HCT116 (cell line): ENCODE results near the gene POLN. TPM values are rescaled to one million over a fixed set of nuclear protein-coding genes. Genes with fewer than 3 reads are reported as not detected.

Source experiments
- ATAC-seq: fragments of 200-7000 bp; cut with Tn5 transposase; 2 replicates; pipeline ENCODE4 v1.9.1; 2020; ENCODE audit warnings: mild to moderate bottlenecking, moderate library complexity
- BruUV-seq: library from RNA; stranded (reverse); fragments of 400-500 nt; replicated peaks from 2 replicates; lab custom pipeline; 2021; lab: Mats Ljungman, UMichigan
- CTCF ChIA-PET: fragments of 300-600 bp; sonication (Branson Sonifier 250); formaldehyde crosslinking; loops from one replicate; lab custom pipeline; 2021; ENCODE audit warnings: antibody characterized with exemption; lab: Charles Lee
- POLR2A ChIA-PET: fragments of 300-600, 350-600 bp; sonication (Branson Sonifier 250); formaldehyde crosslinking; loops from one replicate; lab custom pipeline; 2021; ENCODE audit warnings: antibody characterized with exemption; lab: Charles Lee
- RAD21 ChIA-PET, 2 experiments: fragments of 300-600 bp; sonication (Branson Sonifier 250); formaldehyde crosslinking; loops; one replicate each; lab custom pipeline; 2023; ENCODE audit warnings: low total read pairs in 2 of 2; ENCODE audit not compliant: uncharacterized antibody in 2 of 2, unreplicated experiment in 2 of 2, low non-redundant PET in 1 of 2; lab: Charles Lee
- DNase-seq: peaks from one replicate; pipeline ENCODE4 v3.0.0-alpha.2; 2010; ENCODE audit warnings: low read depth, low spot score
- H2AFZ ChIP-seq: fragments of 200-600 bp; shearing (Covaris generic), sonication (generic); 2 replicates; pipeline ENCODE4 v1.6.1; 2017; ENCODE audit warnings: low read depth, mixed run types, mixed read lengths, antibody characterized with exemption, low read length; ENCODE audit not compliant: poor library complexity, severe bottlenecking
- H3K27ac ChIP-seq: 2 replicates; pipeline ENCODE4 v1.5.1; 2012; ENCODE audit warnings: low read depth, low read length
- H3K27me3 ChIP-seq: fragments of 200-600 bp; sonication (generic); 2 replicates; pipeline ENCODE4 v1.6.1; 2016; ENCODE audit warnings: mixed run types, low read length, mixed read lengths; ENCODE audit not compliant: insufficient read depth
- H3K36me3 ChIP-seq, 2 experiments: fragments of 200-500 bp in 1 of 2; fragments of 200-600 bp in 1 of 2; sonication (Bioruptor generic) in 1 of 2; sonication (generic) in 1 of 2; 2 replicates each; pipeline versions ENCODE4 v1.5.1 to v1.6.1; 2014 to 2016; ENCODE audit warnings: low read length in 2 of 2, inconsistent platforms in 1 of 2, mixed read lengths in 1 of 2, mixed run types in 1 of 2; ENCODE audit not compliant: insufficient read depth in 2 of 2, control insufficient read depth in 1 of 2
- H3K4me1 ChIP-seq, 2 experiments: fragments of 200-600 bp in 1 of 2; sonication (generic) in 1 of 2; 2 replicates each; pipeline versions ENCODE4 v1.5.1 to v1.6.1; 2012 to 2017; ENCODE audit warnings: low read length in 2 of 2, inconsistent platforms in 1 of 2, mild to moderate bottlenecking in 1 of 2, mixed read lengths in 1 of 2, mixed run types in 1 of 2, moderate library complexity in 1 of 2; ENCODE audit not compliant: insufficient read depth in 2 of 2, control insufficient read depth in 1 of 2
- H3K4me2 ChIP-seq: fragments of 200-600 bp; sonication (generic); 2 replicates; pipeline ENCODE4 v1.6.1; 2017; ENCODE audit warnings: mixed run types, low read length, mixed read lengths
- H3K4me3 ChIP-seq, 2 experiments: fragments of 200-600 bp in 1 of 2; sonication (generic) in 1 of 2; replicated peaks in 1 of 2; 2 replicates each; pipeline ENCODE4 v1.5.1; 2011 to 2016; ENCODE audit warnings: low read length in 2 of 2, control low read depth in 1 of 2, low read depth in 1 of 2, mild to moderate bottlenecking in 1 of 2, mixed read lengths in 1 of 2, mixed run types in 1 of 2
- H3K79me2 ChIP-seq: fragments of 200-600 bp; sonication (generic); 2 replicates; pipeline ENCODE4 v1.6.1; 2017; ENCODE audit warnings: mild to moderate bottlenecking, mixed run types, low read length, moderate library complexity, mixed read lengths; ENCODE audit not compliant: insufficient read depth
- H3K9ac ChIP-seq: fragments of 200-600 bp; sonication (generic); 2 replicates; pipeline ENCODE4 v1.6.1; 2016; ENCODE audit warnings: low read length, mixed read lengths
- H3K9me2 ChIP-seq: fragments of 200-600 bp; sonication (generic), shearing (Covaris generic); 2 replicates; pipeline ENCODE4 v1.6.1; 2017; ENCODE audit warnings: mixed run types, mild to moderate bottlenecking, moderate library complexity; ENCODE audit not compliant: insufficient read depth
- H3K9me3 ChIP-seq, 2 experiments: fragments of 200-500 bp in 1 of 2; fragments of 200-600 bp in 1 of 2; sonication (Bioruptor generic) in 1 of 2; sonication (generic) in 1 of 2; 2 replicates each; pipeline ENCODE4 v1.6.1; 2014 to 2017; ENCODE audit warnings: low read length in 2 of 2, mixed read lengths in 2 of 2, inconsistent platforms in 1 of 2, low read depth in 1 of 2, mild to moderate bottlenecking in 1 of 2, mixed run types in 1 of 2, moderate library complexity in 1 of 2; ENCODE audit not compliant: control insufficient read depth in 1 of 2, insufficient read depth in 1 of 2
- H4K20me1 ChIP-seq: fragments of 200-600 bp; sonication (generic), shearing (Covaris generic); 2 replicates; pipeline ENCODE4 v1.6.1; 2017; ENCODE audit warnings: mixed run types, mild to moderate bottlenecking, moderate library complexity; ENCODE audit not compliant: insufficient read depth
- ATF3 ChIP-seq: IDR thresholded peaks from 2 replicates; pipeline ENCODE4 v1.6.1; 2012
- CBX3 ChIP-seq: IDR thresholded peaks from 2 replicates; pipeline ENCODE4 v1.6.1; 2012; ENCODE audit warnings: low read depth
- CEBPB ChIP-seq: IDR thresholded peaks from 2 replicates; pipeline ENCODE4 v1.6.1; 2012; ENCODE audit warnings: low read depth
- EGR1 ChIP-seq: IDR thresholded peaks from 2 replicates; pipeline ENCODE4 v1.6.1; 2012; ENCODE audit warnings: low read depth
- ELF1 ChIP-seq: IDR thresholded peaks from 2 replicates; pipeline ENCODE4 v1.6.1; 2012; ENCODE audit warnings: low read depth, borderline replicate concordance
- EZH2 ChIP-seq: fragments of 200-600 bp; sonication (generic); IDR thresholded peaks from 2 replicates; pipeline ENCODE4 v1.6.1; 2017; ENCODE audit warnings: antibody characterized with exemption, mixed run types
- EZH2phosphoT487 ChIP-seq: fragments of 200-600 bp; IDR thresholded peaks from 2 replicates; pipeline ENCODE4 v1.6.1; 2018; ENCODE audit warnings: antibody characterized with exemption, borderline replicate concordance
- JUND ChIP-seq: IDR thresholded peaks from 2 replicates; pipeline ENCODE4 v1.6.1; 2012
- POLR2AphosphoS5 ChIP-seq: IDR thresholded peaks from 2 replicates; pipeline ENCODE4 v1.6.1; 2011; ENCODE audit warnings: mild to moderate bottlenecking, low read depth, low read length, moderate library complexity
- SIN3A ChIP-seq: IDR thresholded peaks from 2 replicates; pipeline ENCODE4 v1.6.1; 2012; ENCODE audit warnings: low read depth
- SP1 ChIP-seq: IDR thresholded peaks from 2 replicates; pipeline ENCODE4 v1.6.1; 2012; ENCODE audit warnings: low read depth
- SRF ChIP-seq: IDR thresholded peaks from 2 replicates; pipeline ENCODE4 v1.6.1; 2012; ENCODE audit warnings: low read depth
- TCF7L2 ChIP-seq: IDR thresholded peaks from 2 replicates; pipeline ENCODE4 v1.7.0; 2011; ENCODE audit warnings: borderline replicate concordance, inconsistent platforms; ENCODE audit not compliant: insufficient read depth, insufficient read length; ENCODE audit errors: extremely low read depth
- YY1 ChIP-seq: IDR thresholded peaks from 2 replicates; pipeline ENCODE4 v1.6.1; 2011; ENCODE audit warnings: low read length, low read depth, moderate library complexity, mild to moderate bottlenecking; ENCODE audit not compliant: insufficient replicate concordance; ENCODE audit errors: extremely low read depth
- ZNF274 ChIP-seq: fragments of 200-500 bp; sonication (Bioruptor generic); IDR thresholded peaks from 2 replicates; pipeline ENCODE4 v1.6.1; 2014; ENCODE audit warnings: mild to moderate bottlenecking, low read depth, low read length, inconsistent platforms
- intact Hi-C: fragments of 100-400 bp; cut with micrococcal nuclease; formaldehyde crosslinking; loops from 2 replicates; pipeline ENCODE4 v1.10.0; 2022
- total RNA-seq: library from RNA; stranded (reverse); gene quantifications from one replicate; pipeline ENCODE4 v1.2.1, GENCODE V29; 2021; ENCODE audit not compliant: unreplicated experiment
- TF ChIP-seq, protein P1 (sequence below), 3 experiments: fragments of 200-600 bp in 1 of 3; sonication (generic) in 1 of 3; IDR thresholded peaks in 2 of 3; conservative IDR thresholded peaks in 1 of 3; 2 replicates each; pipeline ENCODE4 v1.5.1; 2012 to 2017; ENCODE audit warnings: low read depth in 2 of 3, low read length in 2 of 3, antibody characterized with exemption in 1 of 3, borderline replicate concordance in 1 of 3, control low read depth in 1 of 3, mild to moderate bottlenecking in 1 of 3, mixed read lengths in 1 of 3, mixed run types in 1 of 3, moderate library complexity in 1 of 3; ENCODE audit not compliant: insufficient read depth in 1 of 3
- TF ChIP-seq, protein P2 (sequence below): IDR thresholded peaks from 2 replicates; pipeline ENCODE4 v1.6.1; 2012; ENCODE audit warnings: low read depth
- TF ChIP-seq, protein P3 (sequence below): IDR thresholded peaks from 2 replicates; pipeline ENCODE4 v1.6.1; 2012

POLN gene
- total RNA-seq, 1 experiment from 2014 or later: 3.1 TPM

DNA sequence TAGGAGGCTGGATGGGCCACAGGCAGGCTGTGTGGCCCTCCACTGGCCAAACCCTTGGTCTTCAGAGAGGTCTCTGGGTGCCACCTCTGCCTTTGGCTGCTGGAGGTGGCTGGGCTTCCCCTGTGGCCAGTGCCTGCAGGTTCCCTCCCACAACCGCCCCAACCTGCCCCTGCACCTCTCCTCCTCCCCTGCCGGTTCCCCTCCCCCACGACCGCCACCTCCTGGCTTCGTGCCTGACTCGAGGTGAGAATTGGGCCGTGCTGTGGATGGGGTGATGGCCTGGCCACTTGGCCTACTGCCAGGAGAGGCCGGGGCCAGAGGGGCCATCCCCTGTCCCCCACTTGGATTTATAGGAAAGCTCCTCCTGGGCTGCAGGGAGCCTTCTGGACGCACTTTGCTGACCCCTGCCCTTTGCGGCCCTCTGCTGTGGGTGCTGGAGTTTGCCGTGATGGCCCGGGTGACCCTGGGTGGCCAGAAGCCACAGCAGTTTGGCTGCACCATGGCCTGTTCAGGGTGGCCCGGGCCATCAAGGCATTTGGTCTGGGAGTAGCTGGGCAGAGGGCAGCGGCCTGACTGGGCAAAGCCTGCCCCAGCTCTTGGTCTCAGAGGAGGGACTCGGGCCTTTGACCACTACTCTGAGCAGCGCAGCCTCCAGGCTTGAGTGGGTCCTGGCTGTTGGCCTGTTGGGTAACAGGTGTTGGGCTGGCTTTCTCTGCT lies 179.0 kb downstream of the POLN start:
- Histone ChIP-seq H3K9me3 (no peaks in the 10 kb centered on the region), H3K79me2 (no peaks in the 10 kb centered on the region), H4K20me1 (no peaks in the 10 kb centered on the region), H3K4me2 (no peak overlapping the region), H2AFZ (no peak overlapping the region), H3K9me2 (no peaks in the 10 kb centered on the region), H3K27ac (no peak overlapping the region), H3K27me3 (no peaks in the 10 kb centered on the region), H3K9ac (no peak overlapping the region), H3K36me3 (no peaks in the 10 kb centered on the region), H3K4me1 (peaks cover 0 to 23% of the 10 kb centered on the region in 2 experiments; a peak in 2 of 4 replicates), H3K4me3 (no peak overlapping the region)
- CTCF ChIA-PET: no interaction called here
- DNase-seq (no peak), ATAC-seq (no peak)
- intact Hi-C loops: no loop called here
- BruUV-seq: no TSS peak
- RAD21 ChIA-PET: no interaction called here
- POLR2A ChIA-PET: interaction anchor here (0.7 kb wide), 1 partner anchor 708 kb away, joined by 4 read pairs; no protein-coding TSS in a partner anchor
- TF ChIP-seq EZH2phosphoT487 (no peak), EZH2 (no peak), ZNF274 (no peak), SIN3A (no peak), SRF (no peak), EGR1 (no peak), POLR2AphosphoS5 (no peak), CEBPB (no peak), JUND (no peak), TCF7L2 (no peak), SP1 (no peak), ATF3 (no peak), ELF1 (no peak), CBX3 (no peak), YY1 (no peak)
- TF ChIP-seq, protein P1, sequence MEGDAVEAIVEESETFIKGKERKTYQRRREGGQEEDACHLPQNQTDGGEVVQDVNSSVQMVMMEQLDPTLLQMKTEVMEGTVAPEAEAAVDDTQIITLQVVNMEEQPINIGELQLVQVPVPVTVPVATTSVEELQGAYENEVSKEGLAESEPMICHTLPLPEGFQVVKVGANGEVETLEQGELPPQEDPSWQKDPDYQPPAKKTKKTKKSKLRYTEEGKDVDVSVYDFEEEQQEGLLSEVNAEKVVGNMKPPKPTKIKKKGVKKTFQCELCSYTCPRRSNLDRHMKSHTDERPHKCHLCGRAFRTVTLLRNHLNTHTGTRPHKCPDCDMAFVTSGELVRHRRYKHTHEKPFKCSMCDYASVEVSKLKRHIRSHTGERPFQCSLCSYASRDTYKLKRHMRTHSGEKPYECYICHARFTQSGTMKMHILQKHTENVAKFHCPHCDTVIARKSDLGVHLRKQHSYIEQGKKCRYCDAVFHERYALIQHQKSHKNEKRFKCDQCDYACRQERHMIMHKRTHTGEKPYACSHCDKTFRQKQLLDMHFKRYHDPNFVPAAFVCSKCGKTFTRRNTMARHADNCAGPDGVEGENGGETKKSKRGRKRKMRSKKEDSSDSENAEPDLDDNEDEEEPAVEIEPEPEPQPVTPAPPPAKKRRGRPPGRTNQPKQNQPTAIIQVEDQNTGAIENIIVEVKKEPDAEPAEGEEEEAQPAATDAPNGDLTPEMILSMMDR (IDR thresholded peaks at IDR 0.05 in 2 of 3, conservative IDR thresholded peaks at IDR 0.05 in 1 of 3; ENCODE audit: borderline replicate concordance in 1 of 3, insufficient read depth in 1 of 3, low read depth in 2 of 3, low read length in 2 of 3): no peak
- TF ChIP-seq, protein P2, sequence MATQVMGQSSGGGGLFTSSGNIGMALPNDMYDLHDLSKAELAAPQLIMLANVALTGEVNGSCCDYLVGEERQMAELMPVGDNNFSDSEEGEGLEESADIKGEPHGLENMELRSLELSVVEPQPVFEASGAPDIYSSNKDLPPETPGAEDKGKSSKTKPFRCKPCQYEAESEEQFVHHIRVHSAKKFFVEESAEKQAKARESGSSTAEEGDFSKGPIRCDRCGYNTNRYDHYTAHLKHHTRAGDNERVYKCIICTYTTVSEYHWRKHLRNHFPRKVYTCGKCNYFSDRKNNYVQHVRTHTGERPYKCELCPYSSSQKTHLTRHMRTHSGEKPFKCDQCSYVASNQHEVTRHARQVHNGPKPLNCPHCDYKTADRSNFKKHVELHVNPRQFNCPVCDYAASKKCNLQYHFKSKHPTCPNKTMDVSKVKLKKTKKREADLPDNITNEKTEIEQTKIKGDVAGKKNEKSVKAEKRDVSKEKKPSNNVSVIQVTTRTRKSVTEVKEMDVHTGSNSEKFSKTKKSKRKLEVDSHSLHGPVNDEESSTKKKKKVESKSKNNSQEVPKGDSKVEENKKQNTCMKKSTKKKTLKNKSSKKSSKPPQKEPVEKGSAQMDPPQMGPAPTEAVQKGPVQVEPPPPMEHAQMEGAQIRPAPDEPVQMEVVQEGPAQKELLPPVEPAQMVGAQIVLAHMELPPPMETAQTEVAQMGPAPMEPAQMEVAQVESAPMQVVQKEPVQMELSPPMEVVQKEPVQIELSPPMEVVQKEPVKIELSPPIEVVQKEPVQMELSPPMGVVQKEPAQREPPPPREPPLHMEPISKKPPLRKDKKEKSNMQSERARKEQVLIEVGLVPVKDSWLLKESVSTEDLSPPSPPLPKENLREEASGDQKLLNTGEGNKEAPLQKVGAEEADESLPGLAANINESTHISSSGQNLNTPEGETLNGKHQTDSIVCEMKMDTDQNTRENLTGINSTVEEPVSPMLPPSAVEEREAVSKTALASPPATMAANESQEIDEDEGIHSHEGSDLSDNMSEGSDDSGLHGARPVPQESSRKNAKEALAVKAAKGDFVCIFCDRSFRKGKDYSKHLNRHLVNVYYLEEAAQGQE: no peak
- TF ChIP-seq, protein P3, sequence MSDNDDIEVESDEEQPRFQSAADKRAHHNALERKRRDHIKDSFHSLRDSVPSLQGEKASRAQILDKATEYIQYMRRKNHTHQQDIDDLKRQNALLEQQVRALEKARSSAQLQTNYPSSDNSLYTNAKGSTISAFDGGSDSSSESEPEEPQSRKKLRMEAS: no peak
